Measurements from ENCODE around the gene NHLH1. TPM values are rescaled to one million over a fixed set of nuclear protein-coding genes. Genes with fewer than 3 reads are reported as not detected.

The NHLH1 gene
- total RNA-seq, 2 experiments from 2014 or later = 0.32 to 0.42 TPM

- intact Hi-C loops (cut with DNase I, micrococcal nuclease) = no loop called here
- ATAC-seq = no peak
- Mint-ChIP-seq H3K27ac (no peak overlapping the region), H3K4me3 (no peak overlapping the region), H3K27me3 (no peaks in the 10 kb centered on the region), H3K36me3 (ENCODE audit: low read depth) (peaks cover 48% of the 10 kb centered on the region), H3K4me1 (no peaks in the 10 kb centered on the region), H3K9me3 (ENCODE audit: low read depth) (no peaks in the 10 kb centered on the region)
- ChIA-PET CTCF (interaction anchor here (0.7 to 1.8 kb wide), 4 partner anchors 19 to 674 kb away, joined by 3 to 6 read pairs (median 4); no protein-coding TSS in a partner anchor), POLR2A (interaction anchor here (0.7 kb wide), 1 partner anchor 12 kb away, joined by 3 read pairs; no protein-coding TSS in a partner anchor)
- DNase-seq = no peak
These were observed 8.8 kb upstream of the NHLH1 start for GRCh38 chr1:160358073-160358472.

- POLR2A ChIA-PET = interaction anchor here (0.5 kb wide), 1 partner anchor 26 kb away, joined by 3 read pairs; no protein-coding TSS in a partner anchor
- no peak for DNase-seq
- H3K27ac Mint-ChIP-seq = no peak overlapping the region
These were observed 7.2 kb upstream of the NHLH1 start for GRCh38 chr1:160359559-160360226.

GRCh38 chr1:160360227-160360695, 6.6 kb upstream of the NHLH1 start:
- peaks cover 35% of the 10 kb centered on the region for H3K36me3 Mint-ChIP-seq (ENCODE audit: low read depth)
- ATAC-seq (no peak), DNase-seq (no peak)
- ChIA-PET CTCF (no interaction called here), POLR2A (interaction anchor here (0.5 kb wide), 1 partner anchor 27 kb away, joined by 3 read pairs; no protein-coding TSS in a partner anchor)
- no peak overlapping the region for H3K4me3 Mint-ChIP-seq
- no peaks in the 10 kb centered on the region for H3K9me3 Mint-ChIP-seq (ENCODE audit: low read depth)
- H3K27me3 Mint-ChIP-seq = no peaks in the 10 kb centered on the region
- intact Hi-C loops (cut with DNase I, micrococcal nuclease) = no loop called here
- H3K4me1 Mint-ChIP-seq = no peaks in the 10 kb centered on the region
- no peak overlapping the region for H3K27ac Mint-ChIP-seq

More at GRCh38 chr1:160359559-160360226, 7.2 kb upstream of the NHLH1 start:
- ATAC-seq = no peak
- H3K9me3 Mint-ChIP-seq (ENCODE audit: low read depth) = no peaks in the 10 kb centered on the region
- no peaks in the 10 kb centered on the region for H3K27me3 Mint-ChIP-seq
- intact Hi-C loops (cut with DNase I, micrococcal nuclease) = no loop called here
- no peak overlapping the region for H3K4me3 Mint-ChIP-seq
- H3K4me1 Mint-ChIP-seq = no peaks in the 10 kb centered on the region
- H3K36me3 Mint-ChIP-seq (ENCODE audit: low read depth) = peaks cover 39% of the 10 kb centered on the region
- CTCF ChIA-PET = no interaction called here

- intact Hi-C loops (cut with DNase I, micrococcal nuclease) = no loop called here
- CTCF ChIA-PET = interaction anchor here (1.0 kb wide), 1 partner anchor 10 kb away, joined by 4 read pairs; no protein-coding TSS in a partner anchor
- no peaks in the 10 kb centered on the region for H3K4me1 Mint-ChIP-seq
- DNase-seq (no peak), ATAC-seq (no peak)
- H3K27me3 Mint-ChIP-seq = no peaks in the 10 kb centered on the region
- POLR2A ChIA-PET = no interaction called here
- H3K9me3 Mint-ChIP-seq (ENCODE audit: low read depth) = no peaks in the 10 kb centered on the region
- H3K36me3 Mint-ChIP-seq (ENCODE audit: low read depth) = peaks cover 28% of the 10 kb centered on the region
- no peak overlapping the region for H3K4me3 Mint-ChIP-seq
- peak overlapping the region; percentile 12 for H3K27ac Mint-ChIP-seq
These were observed 5.7 kb upstream of the NHLH1 start for GRCh38 chr1:160361199-160361598.

- Mint-ChIP-seq H3K27me3 (no peaks in the 10 kb centered on the region), H3K9me3 (ENCODE audit: low read depth) (no peaks in the 10 kb centered on the region), H3K4me1 (no peaks in the 10 kb centered on the region), H3K27ac (no peak overlapping the region), H3K36me3 (ENCODE audit: low read depth) (peaks cover 24% of the 10 kb centered on the region), H3K4me3 (no peak overlapping the region)
- CTCF ChIA-PET = interaction anchor here (1.0 to 2.7 kb wide), 3 partner anchors 8 to 16 kb away, joined by 4 to 12 read pairs (median 4); no protein-coding TSS in a partner anchor
- intact Hi-C loops (cut with DNase I, micrococcal nuclease) = no loop called here
- no peak for ATAC-seq
- no peak for DNase-seq
- POLR2A ChIA-PET = no interaction called here
These were observed 5.1 kb upstream of the NHLH1 start for GRCh38 chr1:160361814-160362167.

GRCh38 chr1:160362168-160362957, 4.5 kb upstream of the NHLH1 start:
- H3K9me3 Mint-ChIP-seq (ENCODE audit: low read depth) = no peaks in the 10 kb centered on the region
- H3K27ac Mint-ChIP-seq = peak overlapping the region; percentile 71
- H3K36me3 Mint-ChIP-seq (ENCODE audit: low read depth) = peaks cover 19% of the 10 kb centered on the region
- H3K4me1 Mint-ChIP-seq = no peaks in the 10 kb centered on the region
- intact Hi-C loops (cut with DNase I, micrococcal nuclease) = no loop called here
- H3K27me3 Mint-ChIP-seq = no peaks in the 10 kb centered on the region
- ATAC-seq = no peak
- POLR2A ChIA-PET = no interaction called here
- no peak for DNase-seq
- CTCF ChIA-PET = interaction anchor here (0.7 to 2.7 kb wide), 4 partner anchors 9 to 564 kb away, joined by 3 to 12 read pairs (median 4); no protein-coding TSS in a partner anchor
- H3K4me3 Mint-ChIP-seq = no peak overlapping the region

- Mint-ChIP-seq H3K9me3 (ENCODE audit: low read depth) (no peaks in the 10 kb centered on the region), H3K36me3 (ENCODE audit: low read depth) (peaks cover 15% of the 10 kb centered on the region), H3K4me1 (no peaks in the 10 kb centered on the region), H3K4me3 (no peak overlapping the region), H3K27me3 (no peaks in the 10 kb centered on the region), H3K27ac (peak overlapping the region; percentile 71)
- CTCF ChIA-PET = interaction anchor here (0.7 to 2.7 kb wide), 3 partner anchors 9 to 564 kb away, joined by 3 to 12 read pairs (median 4); no protein-coding TSS in a partner anchor
- ATAC-seq = no peak
- POLR2A ChIA-PET = no interaction called here
- DNase-seq = no peak
- intact Hi-C loops (cut with DNase I, micrococcal nuclease) = no loop called here
These were observed 3.9 kb upstream of the NHLH1 start for GRCh38 chr1:160363010-160363409.

GRCh38 chr1:160363951-160364735, 2.7 kb upstream of the NHLH1 start:
- ChIA-PET CTCF (interaction anchor here (1.5 to 2.7 kb wide), 3 partner anchors 9 to 13 kb away, joined by 4 to 12 read pairs (median 7); no protein-coding TSS in a partner anchor), POLR2A (no interaction called here)
- Mint-ChIP-seq H3K4me3 (no peak overlapping the region), H3K9me3 (ENCODE audit: low read depth) (no peaks in the 10 kb centered on the region), H3K4me1 (no peaks in the 10 kb centered on the region), H3K27me3 (no peaks in the 10 kb centered on the region), H3K36me3 (ENCODE audit: low read depth) (peaks cover 10% of the 10 kb centered on the region), H3K27ac (no peak overlapping the region)
- intact Hi-C loops (cut with DNase I, micrococcal nuclease) = no loop called here
- DNase-seq = no peak
- no peak for ATAC-seq

- H3K9me3 Mint-ChIP-seq (ENCODE audit: low read depth) = no peaks in the 10 kb centered on the region
- peaks cover 7% of the 10 kb centered on the region for H3K36me3 Mint-ChIP-seq (ENCODE audit: low read depth)
- POLR2A ChIA-PET = no interaction called here
- intact Hi-C loops (cut with DNase I, micrococcal nuclease) = no loop called here
- H3K4me3 Mint-ChIP-seq = no peak overlapping the region
- CTCF ChIA-PET = interaction anchor here (0.6 to 2.5 kb wide), 4 partner anchors 10 to 305 kb away, joined by 3 to 10 read pairs (median 6); no protein-coding TSS in a partner anchor
- H3K4me1 Mint-ChIP-seq = no peaks in the 10 kb centered on the region
- no peaks in the 10 kb centered on the region for H3K27me3 Mint-ChIP-seq
- ATAC-seq (no peak), DNase-seq (no peak)
- no peak overlapping the region for H3K27ac Mint-ChIP-seq
These were observed 1.5 kb upstream of the NHLH1 start for GRCh38 chr1:160365325-160365724.

GRCh38 chr1:160367516-160367900, 637 bp downstream of the NHLH1 start:
- POLR2A ChIA-PET = no interaction called here
- Mint-ChIP-seq H3K4me3 (no peak overlapping the region), H3K27ac (no peak overlapping the region), H3K36me3 (ENCODE audit: low read depth) (no peaks in the 10 kb centered on the region), H3K9me3 (ENCODE audit: low read depth) (no peaks in the 10 kb centered on the region), H3K27me3 (no peaks in the 10 kb centered on the region), H3K4me1 (no peaks in the 10 kb centered on the region)
- intact Hi-C loops (cut with DNase I, micrococcal nuclease) = no loop called here
- CTCF ChIA-PET = interaction anchor here (1.1 to 2.5 kb wide), 3 partner anchors 9 to 13 kb away, joined by 4 to 10 read pairs (median 7); no protein-coding TSS in a partner anchor
- DNase-seq = no peak
- ATAC-seq = no peak
